ENCODE results near the gene KCNH2. TPM values are rescaled to one million over a fixed set of nuclear protein-coding genes. Genes with fewer than 3 reads are reported as not detected.
"Not testable (repeated sequence)": the region's sequence is repeated elsewhere in the genome, so short reads cannot be mapped to it uniquely, and the experiment has no call there.

KCNH2 gene
- total RNA-seq, 4 donors from 2014 or later: 0.33 to 0.93 (median 0.63) TPM

DNA sequence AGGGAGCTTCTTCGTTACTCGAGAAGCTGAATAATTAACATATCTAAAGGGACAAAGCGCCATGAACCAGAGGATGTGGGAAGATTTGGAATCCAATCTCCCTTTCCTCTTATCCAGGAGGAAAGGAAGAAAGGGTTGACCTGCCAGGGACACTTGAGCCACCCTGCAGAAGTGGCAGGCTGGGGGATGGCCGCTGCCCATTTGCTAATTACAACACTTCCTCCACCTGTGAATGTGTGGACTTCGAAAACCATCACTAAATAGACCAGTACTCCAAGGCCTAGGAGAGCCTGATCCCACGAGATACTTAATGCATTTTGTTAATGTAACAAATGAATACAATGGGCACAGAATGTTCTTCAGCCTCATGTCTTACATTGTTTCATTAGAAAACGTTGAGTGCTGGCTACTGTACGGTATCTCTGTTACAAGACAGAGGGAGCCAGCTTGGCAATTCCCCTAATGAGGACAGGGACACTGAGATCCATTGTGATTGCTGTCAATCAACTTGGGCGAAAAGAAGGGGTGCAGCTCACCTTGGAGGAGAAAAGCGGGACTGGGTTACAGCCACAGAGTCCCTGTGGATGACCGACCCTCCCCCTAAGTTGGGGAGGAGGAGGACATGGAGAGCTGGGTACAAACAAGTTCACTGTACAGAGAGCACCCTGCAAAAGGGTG lies 66.4 kb downstream of the KCNH2 start:
- no peak for TF ChIP-seq POLR2A (IDR thresholded peaks at IDR 0.05)
- TF ChIP-seq, protein P1, sequence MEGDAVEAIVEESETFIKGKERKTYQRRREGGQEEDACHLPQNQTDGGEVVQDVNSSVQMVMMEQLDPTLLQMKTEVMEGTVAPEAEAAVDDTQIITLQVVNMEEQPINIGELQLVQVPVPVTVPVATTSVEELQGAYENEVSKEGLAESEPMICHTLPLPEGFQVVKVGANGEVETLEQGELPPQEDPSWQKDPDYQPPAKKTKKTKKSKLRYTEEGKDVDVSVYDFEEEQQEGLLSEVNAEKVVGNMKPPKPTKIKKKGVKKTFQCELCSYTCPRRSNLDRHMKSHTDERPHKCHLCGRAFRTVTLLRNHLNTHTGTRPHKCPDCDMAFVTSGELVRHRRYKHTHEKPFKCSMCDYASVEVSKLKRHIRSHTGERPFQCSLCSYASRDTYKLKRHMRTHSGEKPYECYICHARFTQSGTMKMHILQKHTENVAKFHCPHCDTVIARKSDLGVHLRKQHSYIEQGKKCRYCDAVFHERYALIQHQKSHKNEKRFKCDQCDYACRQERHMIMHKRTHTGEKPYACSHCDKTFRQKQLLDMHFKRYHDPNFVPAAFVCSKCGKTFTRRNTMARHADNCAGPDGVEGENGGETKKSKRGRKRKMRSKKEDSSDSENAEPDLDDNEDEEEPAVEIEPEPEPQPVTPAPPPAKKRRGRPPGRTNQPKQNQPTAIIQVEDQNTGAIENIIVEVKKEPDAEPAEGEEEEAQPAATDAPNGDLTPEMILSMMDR (IDR thresholded peaks at IDR 0.05): no peak
- no peak for DNase-seq
- H3K36me3 ChIP-seq: no peaks in the 10 kb centered on the region
- intact Hi-C loops (cut with DNase I): no loop called here
- H3K4me3 ChIP-seq (replicated peaks in 1 of 3): no peak overlapping the region
- no peaks in the 10 kb centered on the region for H3K4me1 ChIP-seq
- no peaks in the 10 kb centered on the region for H3K27me3 ChIP-seq
- no peaks in the 10 kb centered on the region for H3K9me3 ChIP-seq
- 70 to 73% methylated on average over 11 of the region's 11 CpGs for WGBS, 2 donors
- no peak overlapping the region for H3K27ac ChIP-seq

DNA sequence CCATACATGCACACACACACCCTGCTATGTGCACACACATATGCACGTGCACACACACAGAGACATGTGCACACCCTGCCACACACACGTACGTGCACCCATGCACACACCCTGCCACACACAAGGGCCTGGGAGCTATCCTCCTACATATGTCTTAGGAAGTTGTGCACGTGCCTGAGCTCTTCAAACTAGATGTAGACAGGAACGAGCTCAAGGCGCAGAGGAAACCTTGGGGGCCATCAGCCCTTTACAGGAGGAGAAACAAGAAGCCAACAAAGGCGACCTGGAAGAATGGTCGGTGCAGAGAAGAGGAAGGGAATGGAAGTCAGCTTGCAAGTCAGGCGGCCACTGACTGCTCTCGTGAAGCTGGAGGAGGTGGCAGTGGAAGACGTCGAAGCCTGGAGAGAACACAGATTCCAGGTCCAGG lies 67.1 kb downstream of the KCNH2 start:
- no peaks in the 10 kb centered on the region for H3K36me3 ChIP-seq
- 54 to 62% methylated on average over 12 of the region's 12 CpGs for WGBS, 2 donors
- H3K27ac ChIP-seq: no peak overlapping the region
- intact Hi-C loops (cut with DNase I): no loop called here
- no peaks in the 10 kb centered on the region for H3K9me3 ChIP-seq
- no peaks in the 10 kb centered on the region for H3K27me3 ChIP-seq
- TF ChIP-seq, protein P1 (IDR thresholded peaks at IDR 0.05): no peak
- TF ChIP-seq POLR2A (IDR thresholded peaks at IDR 0.05): no peak
- no peak overlapping the region for H3K4me3 ChIP-seq (replicated peaks in 1 of 3)
- no peak for DNase-seq
- H3K4me1 ChIP-seq: no peaks in the 10 kb centered on the region

DNA sequence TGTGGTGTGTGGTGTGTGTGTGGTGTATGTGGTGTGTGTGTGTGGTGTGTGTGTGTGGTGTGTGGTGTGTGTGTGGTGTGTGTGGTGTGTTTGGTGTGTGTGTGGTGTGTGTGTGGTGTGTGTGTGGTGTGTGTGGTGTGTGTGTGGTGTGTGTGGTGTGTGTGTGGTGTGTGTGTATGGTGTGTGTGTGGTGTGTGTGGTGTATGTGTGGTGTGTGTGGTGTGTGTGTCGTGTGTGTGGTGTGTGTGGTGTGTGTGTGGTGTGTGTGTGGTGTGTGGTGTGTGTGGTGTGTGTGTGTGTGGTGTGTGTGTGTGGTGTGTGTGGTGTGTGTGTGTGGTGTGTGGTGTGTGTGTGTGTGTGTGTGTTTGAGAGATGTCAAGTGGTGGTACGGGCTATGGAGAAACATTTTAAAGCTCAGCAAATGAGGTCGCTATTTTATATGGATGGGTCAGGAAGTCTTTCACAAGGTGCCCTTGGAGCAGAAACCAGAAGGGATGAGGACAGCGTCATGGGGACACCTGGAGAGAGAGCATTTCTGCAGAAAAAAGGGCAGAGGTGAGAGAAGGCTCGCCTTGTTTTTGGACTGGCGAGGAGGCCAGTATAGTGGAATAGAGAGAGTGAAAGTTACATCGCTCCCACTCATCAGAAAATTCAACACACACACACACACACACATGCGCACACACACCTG lies 67.7 kb downstream of the KCNH2 start:
- 76 to 77% methylated on average over 8 of the region's 8 CpGs for WGBS, 2 donors
- H3K36me3 ChIP-seq; H3K27me3 ChIP-seq; H3K9me3 ChIP-seq; DNase-seq; H3K4me3 ChIP-seq (replicated peaks in 1 of 3); H3K27ac ChIP-seq; intact Hi-C loops (cut with DNase I); H3K4me1 ChIP-seq: not testable (repeated sequence)

DNA sequence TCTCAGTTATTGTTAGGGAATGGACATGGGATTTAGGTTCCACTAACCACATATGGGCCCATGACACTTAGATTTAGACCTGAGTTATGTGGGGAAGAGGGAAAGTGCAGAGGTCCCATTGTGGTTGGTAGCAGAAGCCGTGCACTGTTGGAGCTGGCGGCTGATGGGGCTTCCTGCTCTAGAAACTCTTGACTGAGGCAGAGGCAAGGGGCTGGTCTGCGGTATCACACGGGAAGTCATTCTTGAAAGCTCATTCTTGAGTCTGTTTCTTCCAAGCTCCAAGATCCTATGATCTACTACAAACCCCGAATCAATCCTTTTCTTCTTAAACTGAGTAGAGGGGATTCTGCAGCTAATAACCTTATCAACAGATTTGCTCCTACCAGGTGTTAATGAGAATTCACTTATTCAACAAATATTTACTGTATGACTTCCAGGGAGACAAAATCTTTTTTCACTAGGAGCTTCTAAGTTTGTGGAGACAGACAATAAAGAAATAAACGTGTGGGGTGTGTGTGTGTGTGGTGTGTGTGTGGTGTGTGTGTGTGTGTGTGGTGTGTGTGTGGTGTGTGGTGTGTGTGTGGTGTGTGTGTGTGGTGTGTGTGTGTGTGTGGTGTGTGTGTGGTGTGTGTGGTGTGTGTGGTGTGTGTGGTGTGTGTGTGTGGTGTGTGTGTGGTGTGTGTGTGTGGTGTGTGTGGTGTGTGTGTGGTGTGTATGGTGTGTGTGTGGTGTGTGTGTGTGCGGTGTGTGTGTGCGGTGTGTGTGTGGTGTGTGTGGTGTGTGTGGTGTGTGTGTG lies 68.7 kb downstream of the KCNH2 start:
- no peak overlapping the region for H3K27ac ChIP-seq
- H3K9me3 ChIP-seq: no peaks in the 10 kb centered on the region
- H3K27me3 ChIP-seq: no peaks in the 10 kb centered on the region
- no peaks in the 10 kb centered on the region for H3K4me1 ChIP-seq
- WGBS, 2 donors: 63 to 70% methylated on average over 8 of the region's 8 CpGs
- no peaks in the 10 kb centered on the region for H3K36me3 ChIP-seq
- intact Hi-C loops (cut with DNase I): no loop called here
- no peak overlapping the region for H3K4me3 ChIP-seq (replicated peaks in 1 of 3)
- TF ChIP-seq, protein P1 (IDR thresholded peaks at IDR 0.05): no peak
- no peak for TF ChIP-seq POLR2A (IDR thresholded peaks at IDR 0.05)
- DNase-seq: no peak

DNA sequence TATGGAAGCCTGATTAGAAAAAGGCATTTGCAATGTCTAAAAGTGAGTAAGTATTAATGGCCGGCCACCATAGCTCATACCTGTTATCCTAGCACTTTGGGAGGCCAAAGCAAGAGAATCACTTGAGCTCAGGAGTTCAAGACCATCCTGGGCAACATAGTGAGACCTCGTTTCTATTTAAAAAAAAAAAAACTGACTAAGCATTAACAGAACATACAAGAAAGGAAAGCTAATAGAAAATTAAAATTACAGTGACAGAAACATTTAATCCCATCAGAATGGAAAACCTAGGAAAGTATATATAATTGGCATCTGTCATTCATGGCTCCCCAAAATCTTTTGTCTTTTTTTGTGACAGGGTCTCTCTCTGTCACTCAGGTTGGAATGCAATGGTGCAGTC lies 69.9 kb downstream of the KCNH2 start:
- Histone ChIP-seq H3K4me3 (replicated peaks in 1 of 3) (no peak overlapping the region), H3K9me3 (no peaks in the 10 kb centered on the region), H3K36me3 (no peaks in the 10 kb centered on the region), H3K27ac (no peak overlapping the region), H3K4me1 (no peaks in the 10 kb centered on the region), H3K27me3 (no peaks in the 10 kb centered on the region)
- intact Hi-C loops (cut with DNase I): no loop called here
- DNase-seq: no peak
- TF ChIP-seq POLR2A (IDR thresholded peaks at IDR 0.05): no peak
- TF ChIP-seq, protein P1 (IDR thresholded peaks at IDR 0.05): no peak
- whole genome bisulfite sequencing, 2 donors: 80 to 84% methylated on average over 2 of the region's 2 CpGs

All from thyroid gland (tissue), 4 donors.